ENCODE data around the gene CRB1.

CRB1 gene

DNA sequence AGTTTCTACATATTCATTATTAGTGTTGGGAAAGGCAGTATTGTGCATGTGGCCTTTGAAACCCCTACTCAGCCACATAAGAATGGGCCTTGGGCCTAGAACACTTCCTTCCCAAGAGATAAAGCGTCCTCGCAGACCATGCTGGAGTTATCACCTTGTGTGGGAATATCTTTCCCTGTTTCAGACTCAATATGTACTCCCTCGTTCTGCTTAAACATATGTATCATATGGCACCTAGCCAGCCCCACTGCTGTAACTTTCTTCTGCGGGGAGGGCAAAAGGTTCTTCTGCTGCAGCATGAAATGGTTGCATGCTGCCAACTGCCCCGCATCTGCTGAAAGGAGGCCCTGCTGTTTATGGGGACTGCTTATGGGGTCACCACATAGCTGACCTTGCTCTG lies 92.0 kb downstream of the CRB1 start:
- Mint-ChIP-seq H3K36me3 (ENCODE audit: insufficient read depth) (no peaks in the 10 kb centered on the region), H3K27me3 (no peaks in the 10 kb centered on the region), H3K27ac (ENCODE audit: low read depth) (no peak overlapping the region), H3K4me3 (no peak overlapping the region), H3K9me3 (no peaks in the 10 kb centered on the region), H3K4me1 (no peaks in the 10 kb centered on the region)
- DNase-seq (ENCODE audit: low spot score in 2 of 2) (no peak), ATAC-seq (replicated peaks; ENCODE audit: extremely low read depth, poor library complexity, severe bottlenecking) (no peak)

DNA sequence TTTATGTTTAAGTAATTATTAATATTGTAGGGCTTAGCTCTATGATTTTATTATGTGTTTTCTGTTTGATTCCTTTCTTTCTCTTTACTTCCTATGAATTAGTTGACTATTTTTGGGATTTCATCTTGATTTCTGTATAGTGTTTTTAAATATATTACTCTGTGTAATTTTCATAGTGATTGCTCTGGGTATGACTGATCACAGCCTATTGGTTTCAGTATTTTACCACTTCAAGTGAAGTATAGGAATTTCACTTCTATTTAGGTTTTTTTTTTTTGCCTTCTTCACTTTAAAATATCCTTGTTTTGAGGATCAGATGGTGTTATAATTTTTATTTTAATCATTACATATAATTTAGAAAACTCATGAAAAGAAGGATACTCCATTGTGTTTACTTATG lies 94.8 kb downstream of the CRB1 start:
- DNase-seq (ENCODE audit: low spot score in 2 of 2) = no peak
- no peaks in the 10 kb centered on the region for H3K9me3 Mint-ChIP-seq
- H3K36me3 Mint-ChIP-seq (ENCODE audit: insufficient read depth) = no peaks in the 10 kb centered on the region
- no peak for ATAC-seq (replicated peaks; ENCODE audit: extremely low read depth, poor library complexity, severe bottlenecking)
- no peaks in the 10 kb centered on the region for H3K27me3 Mint-ChIP-seq
- no peak overlapping the region for H3K27ac Mint-ChIP-seq (ENCODE audit: low read depth)
- no peak overlapping the region for H3K4me3 Mint-ChIP-seq
- no peaks in the 10 kb centered on the region for H3K4me1 Mint-ChIP-seq

DNA sequence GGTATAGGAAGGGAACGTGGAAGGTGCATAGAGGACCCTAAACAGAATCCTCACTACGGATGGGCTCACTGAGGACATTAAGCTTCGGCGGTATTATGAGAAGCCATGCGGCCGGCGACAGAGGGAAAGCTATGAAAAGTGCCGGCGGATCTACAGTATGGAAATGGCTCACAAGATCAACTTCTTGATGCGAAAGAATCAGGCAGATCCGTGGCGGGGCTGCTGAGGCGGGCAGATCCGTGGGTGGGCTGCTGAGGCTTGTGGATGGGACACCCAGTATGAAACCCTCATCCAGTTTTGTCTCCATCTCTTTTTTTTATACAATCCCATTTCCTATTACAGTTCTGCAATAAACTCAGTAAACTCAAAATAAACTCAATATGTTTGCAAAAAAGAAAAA lies 95.8 kb downstream of the CRB1 start:
- no peak for ATAC-seq (replicated peaks; ENCODE audit: extremely low read depth, poor library complexity, severe bottlenecking)
- Mint-ChIP-seq H3K4me1 (no peaks in the 10 kb centered on the region), H3K4me3 (no peak overlapping the region), H3K36me3 (ENCODE audit: insufficient read depth) (no peaks in the 10 kb centered on the region), H3K27ac (ENCODE audit: low read depth) (no peak overlapping the region), H3K27me3 (peaks cover 4% of the 10 kb centered on the region), H3K9me3 (no peaks in the 10 kb centered on the region)
- no peak for DNase-seq (ENCODE audit: low spot score in 2 of 2)

DNA sequence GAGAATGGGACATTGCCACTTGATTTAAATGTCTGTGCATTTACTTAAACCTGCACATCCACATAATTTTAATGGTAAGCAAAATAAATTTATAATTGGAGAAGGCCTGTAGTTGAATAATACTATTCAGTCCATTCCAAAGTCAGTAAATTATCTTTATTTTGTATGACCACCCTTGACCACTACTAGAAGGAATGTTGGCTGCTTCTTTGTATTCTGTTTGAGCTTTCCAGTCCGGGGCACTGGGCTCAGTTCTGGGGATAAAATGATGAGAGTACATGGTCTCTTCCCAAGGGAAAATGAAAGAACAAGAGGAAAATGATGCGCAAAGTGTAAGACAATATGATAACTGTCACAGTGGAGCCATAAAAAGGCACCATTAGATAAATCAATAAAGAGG lies 98.9 kb downstream of the CRB1 start:
- Mint-ChIP-seq H3K27ac (ENCODE audit: low read depth) (no peak overlapping the region), H3K36me3 (ENCODE audit: insufficient read depth) (no peaks in the 10 kb centered on the region), H3K4me3 (no peak overlapping the region), H3K27me3 (peaks cover 31% of the 10 kb centered on the region), H3K4me1 (no peaks in the 10 kb centered on the region), H3K9me3 (no peaks in the 10 kb centered on the region)
- DNase-seq (ENCODE audit: low spot score in 2 of 2) (no peak), ATAC-seq (replicated peaks; ENCODE audit: extremely low read depth, poor library complexity, severe bottlenecking) (no peak)

DNA sequence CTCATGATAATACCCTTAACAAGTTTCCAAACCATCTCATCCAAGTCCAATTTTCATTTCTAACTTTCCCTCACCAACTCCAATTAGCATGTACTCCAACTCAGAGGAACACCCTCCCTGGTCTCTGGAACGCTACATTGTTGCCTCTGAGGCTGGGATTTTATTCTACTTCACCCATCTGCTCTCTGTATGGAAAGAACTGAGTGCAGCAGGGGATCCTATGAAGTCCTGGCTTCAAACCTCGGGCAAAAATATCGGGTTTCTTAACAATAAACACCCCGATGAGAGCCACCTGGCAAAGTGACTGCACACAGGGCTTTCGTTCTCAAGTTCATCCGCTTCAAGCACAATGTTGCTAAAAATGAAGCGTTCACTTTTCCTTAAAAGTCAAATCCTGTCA lies 99.6 kb downstream of the CRB1 start:
- ATAC-seq (replicated peaks; ENCODE audit: extremely low read depth, poor library complexity, severe bottlenecking) (no peak), DNase-seq (ENCODE audit: low spot score in 2 of 2) (no peak)
- Mint-ChIP-seq H3K4me1 (no peaks in the 10 kb centered on the region), H3K27me3 (peaks cover 31% of the 10 kb centered on the region), H3K27ac (ENCODE audit: low read depth) (no peak overlapping the region), H3K9me3 (no peaks in the 10 kb centered on the region), H3K4me3 (no peak overlapping the region), H3K36me3 (ENCODE audit: insufficient read depth) (no peaks in the 10 kb centered on the region)

DNA sequence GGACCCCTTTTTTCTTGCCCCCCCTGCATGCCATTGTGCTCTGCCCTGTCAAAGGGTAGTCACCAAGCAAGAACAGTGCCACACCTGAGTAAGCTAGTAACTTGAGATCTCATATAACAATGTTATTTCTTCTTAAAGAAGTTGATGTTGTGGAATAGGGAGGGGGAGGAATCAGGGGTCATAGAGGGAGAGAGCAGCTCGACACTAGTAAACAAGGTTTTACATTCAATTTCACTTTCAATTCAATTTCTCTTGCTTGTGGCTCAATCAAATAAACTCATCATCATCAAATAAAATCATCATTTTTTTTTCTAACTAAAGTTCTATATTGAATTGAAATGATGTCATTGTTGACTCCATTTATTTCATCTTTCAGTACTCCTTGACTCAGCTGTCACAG lies 106.4 kb downstream of the CRB1 start:
- Mint-ChIP-seq H3K4me3 (no peak overlapping the region), H3K36me3 (ENCODE audit: insufficient read depth) (no peaks in the 10 kb centered on the region), H3K4me1 (no peaks in the 10 kb centered on the region), H3K27ac (ENCODE audit: low read depth) (no peak overlapping the region), H3K9me3 (no peaks in the 10 kb centered on the region), H3K27me3 (peaks cover 21% of the 10 kb centered on the region)
- no peak for DNase-seq (ENCODE audit: low spot score in 2 of 2)
- no peak for ATAC-seq (replicated peaks; ENCODE audit: extremely low read depth, poor library complexity, severe bottlenecking)

DNA sequence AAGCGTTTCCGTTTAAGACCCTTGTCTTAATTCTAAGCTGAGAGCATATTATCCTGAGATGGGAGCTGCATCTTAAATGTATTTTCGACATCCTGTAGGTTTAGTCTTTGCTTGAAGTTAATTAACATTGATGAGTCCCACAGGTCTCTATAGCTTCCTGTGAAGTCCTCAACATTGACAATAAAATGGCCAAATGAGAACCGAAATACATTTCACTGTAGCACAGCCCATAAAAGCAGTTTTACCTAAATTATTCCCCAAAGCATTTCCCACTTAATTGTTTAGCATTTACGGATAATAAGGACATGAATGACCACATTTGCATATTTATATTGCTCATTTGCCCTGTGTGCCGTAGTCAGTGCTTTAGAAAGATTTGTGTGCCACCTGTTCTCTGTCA lies 116.4 kb downstream of the CRB1 start:
- H3K36me3 Mint-ChIP-seq (ENCODE audit: insufficient read depth) = no peaks in the 10 kb centered on the region
- no peak overlapping the region for H3K27ac Mint-ChIP-seq (ENCODE audit: low read depth)
- DNase-seq (ENCODE audit: low spot score in 2 of 2) = no peak
- H3K27me3 Mint-ChIP-seq = peaks cover 45% of the 10 kb centered on the region
- H3K4me1 Mint-ChIP-seq = no peaks in the 10 kb centered on the region
- H3K9me3 Mint-ChIP-seq = no peaks in the 10 kb centered on the region
- no peak overlapping the region for H3K4me3 Mint-ChIP-seq
- no peak for ATAC-seq (replicated peaks; ENCODE audit: extremely low read depth, poor library complexity, severe bottlenecking)

DNA sequence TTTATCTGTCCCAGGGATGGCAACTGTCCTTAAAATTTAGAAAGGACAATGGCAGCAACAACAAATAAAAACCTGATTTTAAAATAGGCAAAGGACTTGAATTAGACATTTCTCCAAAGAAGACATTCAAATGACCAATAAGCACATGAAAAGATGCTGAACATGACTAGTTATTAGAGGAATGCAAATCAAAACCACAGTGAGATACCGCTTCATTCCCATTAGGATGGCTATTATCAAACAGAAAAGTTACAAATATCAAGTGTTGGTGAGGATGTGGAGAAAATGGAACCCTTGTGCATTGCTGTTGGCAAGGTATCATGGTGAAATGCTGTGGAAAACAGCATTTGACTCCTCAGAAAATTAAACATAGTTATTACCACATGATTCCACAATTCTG lies 120.7 kb downstream of the CRB1 start:
- peaks cover 14% of the 10 kb centered on the region for H3K4me1 Mint-ChIP-seq
- no peak overlapping the region for H3K27ac Mint-ChIP-seq (ENCODE audit: low read depth)
- no peak overlapping the region for H3K4me3 Mint-ChIP-seq
- no peaks in the 10 kb centered on the region for H3K36me3 Mint-ChIP-seq (ENCODE audit: insufficient read depth)
- H3K27me3 Mint-ChIP-seq = peaks cover 44% of the 10 kb centered on the region
- no peaks in the 10 kb centered on the region for H3K9me3 Mint-ChIP-seq
- ATAC-seq (replicated peaks; ENCODE audit: extremely low read depth, poor library complexity, severe bottlenecking) (no peak), DNase-seq (ENCODE audit: low spot score in 2 of 2) (no peak)

DNA sequence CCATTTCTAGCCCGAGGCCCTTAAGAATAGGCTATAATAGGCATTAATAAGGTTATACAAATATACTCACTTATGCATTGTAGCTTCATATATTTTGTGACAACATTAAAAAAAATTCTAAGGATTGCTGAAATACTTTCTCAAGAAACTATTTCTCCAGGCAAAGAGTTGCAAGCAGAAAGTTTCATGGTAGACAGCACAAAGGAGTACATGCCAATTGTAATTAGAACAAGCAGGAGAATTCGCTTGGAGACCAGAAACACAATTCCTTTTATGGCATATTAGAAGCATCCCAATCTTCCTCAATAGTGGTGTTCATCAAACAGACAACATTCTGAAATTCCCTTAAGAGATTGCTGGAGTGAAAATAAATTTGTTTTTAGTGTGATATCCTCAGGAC lies 122.8 kb downstream of the CRB1 start:
- H3K4me1 Mint-ChIP-seq = peaks cover 14% of the 10 kb centered on the region
- H3K4me3 Mint-ChIP-seq = no peak overlapping the region
- H3K27ac Mint-ChIP-seq (ENCODE audit: low read depth) = peak overlapping the region; percentile 65
- H3K9me3 Mint-ChIP-seq = no peaks in the 10 kb centered on the region
- H3K27me3 Mint-ChIP-seq = peaks cover 50% of the 10 kb centered on the region
- DNase-seq (ENCODE audit: low spot score in 2 of 2) (no peak), ATAC-seq (replicated peaks; ENCODE audit: extremely low read depth, poor library complexity, severe bottlenecking) (no peak)
- no peaks in the 10 kb centered on the region for H3K36me3 Mint-ChIP-seq (ENCODE audit: insufficient read depth)

DNA sequence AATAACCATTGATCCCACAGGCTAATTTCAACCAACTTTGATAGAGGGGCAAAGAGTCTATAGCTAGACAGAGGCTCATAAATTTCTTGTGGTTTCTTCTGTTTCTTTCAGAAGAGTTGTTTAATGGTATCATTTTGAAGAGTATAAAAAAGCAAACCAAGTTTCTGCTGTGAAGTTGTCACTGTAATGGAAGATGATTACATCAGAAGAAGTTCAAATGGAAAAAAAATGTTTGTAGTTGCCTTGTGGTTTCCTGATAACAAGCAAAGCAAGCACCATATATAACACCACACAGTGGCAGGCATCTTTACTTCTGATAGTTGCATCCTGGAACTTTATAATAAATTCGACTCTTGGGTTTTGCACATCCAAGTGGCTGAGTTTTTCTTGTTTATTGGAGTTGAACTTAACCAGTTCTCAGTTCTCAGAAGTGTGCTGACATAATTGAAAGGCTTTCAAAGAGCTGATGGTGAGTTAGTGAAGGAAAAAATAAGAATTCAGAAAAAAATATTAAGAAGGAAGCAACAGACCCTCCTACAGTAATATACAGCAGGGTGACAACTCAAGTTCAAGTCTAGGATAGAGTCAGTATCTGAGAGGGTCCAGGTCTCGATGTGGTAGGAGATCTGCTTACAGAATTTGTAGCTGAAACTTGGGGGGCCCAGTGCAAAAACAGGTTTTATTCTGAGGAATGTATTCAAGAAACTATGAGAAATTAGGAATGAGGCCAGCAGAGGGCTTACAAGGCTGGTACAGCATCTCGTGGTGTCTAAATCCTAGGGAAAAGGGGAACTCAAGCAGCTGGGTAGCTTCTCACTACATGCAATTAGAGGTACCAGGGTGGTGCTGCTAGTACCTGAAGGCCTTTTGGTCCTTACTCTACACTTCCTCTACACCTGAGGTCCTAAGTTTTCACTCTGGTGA lies 123.5 kb downstream of the CRB1 start:
- H3K36me3 Mint-ChIP-seq (ENCODE audit: insufficient read depth) = no peaks in the 10 kb centered on the region
- H3K4me1 Mint-ChIP-seq = peaks cover 14% of the 10 kb centered on the region
- peak; percentile 89 for ATAC-seq (replicated peaks; ENCODE audit: extremely low read depth, poor library complexity, severe bottlenecking)
- peak overlapping the region; percentile 65 for H3K27ac Mint-ChIP-seq (ENCODE audit: low read depth)
- no peaks in the 10 kb centered on the region for H3K9me3 Mint-ChIP-seq
- H3K27me3 Mint-ChIP-seq = peaks cover 45% of the 10 kb centered on the region
- DNase-seq (ENCODE audit: low spot score in 2 of 2) = no peak
- H3K4me3 Mint-ChIP-seq = no peak overlapping the region

DNA sequence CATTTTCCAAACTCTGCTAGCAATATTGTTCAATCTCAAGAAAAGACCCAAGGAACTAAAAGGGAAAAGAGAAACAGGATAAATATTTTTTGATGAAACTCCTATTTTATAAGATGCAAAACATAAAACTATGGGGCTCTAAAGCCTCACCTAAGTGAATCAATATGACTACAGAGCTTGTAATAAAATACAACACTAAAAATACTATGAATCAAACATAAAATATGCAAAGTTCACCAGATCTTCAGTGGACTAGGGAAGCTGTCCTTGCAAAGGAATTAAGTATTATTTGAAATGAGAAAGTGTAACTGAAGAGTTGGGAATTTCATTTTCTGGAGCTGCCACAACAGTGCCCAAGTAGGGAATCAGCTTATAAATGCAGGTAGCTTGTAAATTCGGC lies 124.5 kb downstream of the CRB1 start:
- Mint-ChIP-seq H3K4me3 (no peak overlapping the region), H3K9me3 (no peaks in the 10 kb centered on the region), H3K4me1 (peaks cover 14% of the 10 kb centered on the region), H3K27ac (ENCODE audit: low read depth) (no peak overlapping the region), H3K27me3 (peaks cover 37% of the 10 kb centered on the region), H3K36me3 (ENCODE audit: insufficient read depth) (no peaks in the 10 kb centered on the region)
- DNase-seq (ENCODE audit: low spot score in 2 of 2) = no peak
- no peak for ATAC-seq (replicated peaks; ENCODE audit: extremely low read depth, poor library complexity, severe bottlenecking)

DNA sequence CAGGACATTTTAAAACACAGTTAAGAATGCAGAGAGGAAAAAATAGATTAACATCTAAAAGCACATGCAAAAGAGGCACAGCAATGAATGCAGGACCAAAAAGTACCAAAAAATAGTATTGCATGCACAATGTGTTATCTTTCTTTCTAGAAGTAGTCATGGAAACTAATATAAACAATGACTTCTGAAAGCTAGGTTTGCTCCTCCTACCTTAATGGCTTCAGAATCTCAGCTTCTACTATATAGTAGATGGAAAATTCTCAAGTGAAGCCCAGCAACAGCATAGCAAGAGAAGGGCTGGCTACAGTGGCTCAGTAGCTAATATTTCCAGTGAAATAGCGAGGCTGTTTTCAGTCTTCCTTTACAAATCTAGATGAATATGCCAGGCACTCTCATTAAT lies 125.1 kb downstream of the CRB1 start:
- Mint-ChIP-seq H3K9me3 (no peaks in the 10 kb centered on the region), H3K27ac (ENCODE audit: low read depth) (no peak overlapping the region), H3K36me3 (ENCODE audit: insufficient read depth) (no peaks in the 10 kb centered on the region), H3K4me3 (no peak overlapping the region), H3K27me3 (peaks cover 31% of the 10 kb centered on the region), H3K4me1 (peaks cover 14% of the 10 kb centered on the region)
- ATAC-seq (replicated peaks; ENCODE audit: extremely low read depth, poor library complexity, severe bottlenecking) (no peak), DNase-seq (ENCODE audit: low spot score in 2 of 2) (no peak)

DNA sequence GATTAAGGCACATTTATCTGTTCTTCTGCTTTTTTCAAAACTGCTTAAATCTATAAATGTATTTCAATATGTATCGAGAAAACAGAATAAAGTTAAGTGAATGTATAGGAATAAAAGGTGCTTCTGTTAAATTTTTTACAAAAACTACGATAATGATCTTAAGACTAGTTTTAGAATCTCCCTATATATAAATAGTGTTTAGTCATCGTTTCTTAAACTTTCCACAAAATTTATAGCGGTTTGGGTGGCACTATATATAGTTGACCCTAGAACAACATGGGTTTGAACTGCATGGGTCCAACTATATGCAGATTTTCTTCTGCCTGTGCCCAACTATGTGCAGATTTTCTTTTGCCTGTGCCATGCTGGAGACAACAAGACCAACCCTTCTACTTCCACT lies 125.7 kb downstream of the CRB1 start:
- Mint-ChIP-seq H3K4me1 (peaks cover 14% of the 10 kb centered on the region), H3K4me3 (no peak overlapping the region), H3K36me3 (ENCODE audit: insufficient read depth) (no peaks in the 10 kb centered on the region), H3K27me3 (peaks cover 24% of the 10 kb centered on the region), H3K9me3 (no peaks in the 10 kb centered on the region), H3K27ac (ENCODE audit: low read depth) (no peak overlapping the region)
- DNase-seq (ENCODE audit: low spot score in 2 of 2) (no peak), ATAC-seq (replicated peaks; ENCODE audit: extremely low read depth, poor library complexity, severe bottlenecking) (no peak)

Data from central memory CD8-positive, alpha-beta T cell (primary cell).